HEK293 (cell line): ENCODE results near the gene MTMR3.

ENCODE experiments used
- BCL11A ChIP-seq: fragments of 450-650 bp; formaldehyde crosslinking; IDR thresholded peaks from 2 replicates; pipeline ENCODE4 v1.5.1; 2016; ENCODE audit warnings: low read depth, missing biosample characterization, missing genetic modification characterization
- GLIS2 ChIP-seq: fragments of 450-650 bp; formaldehyde crosslinking; IDR thresholded peaks from 2 replicates; pipeline ENCODE4 v1.5.1; 2016; ENCODE audit warnings: missing biosample characterization, missing genetic modification characterization
- KLF9 ChIP-seq: fragments of 450-650 bp; formaldehyde crosslinking; IDR thresholded peaks from 2 replicates; pipeline ENCODE4 v1.5.1; 2016; ENCODE audit warnings: missing biosample characterization, missing genetic modification characterization, low read depth
- ZBTB20 ChIP-seq: fragments of 450-650 bp; formaldehyde crosslinking; IDR thresholded peaks from 2 replicates; pipeline ENCODE4 v1.5.1; 2016; ENCODE audit warnings: missing biosample characterization, missing genetic modification characterization
- ZBTB8A ChIP-seq: fragments of 450-650 bp; formaldehyde crosslinking; IDR thresholded peaks from 2 replicates; pipeline ENCODE4 v1.5.1; 2016; ENCODE audit warnings: missing biosample characterization, missing genetic modification characterization
- ZFP37 ChIP-seq: fragments of 450-650 bp; formaldehyde crosslinking; IDR thresholded peaks from 2 replicates; pipeline ENCODE4 v1.5.1; 2016; ENCODE audit warnings: missing biosample characterization, missing genetic modification characterization
- ZNF121 ChIP-seq: fragments of 450-650 bp; formaldehyde crosslinking; IDR thresholded peaks from 2 replicates; pipeline ENCODE4 v1.5.1; 2016; ENCODE audit warnings: missing biosample characterization, missing genetic modification characterization
- ZNF157 ChIP-seq: fragments of 450-650 bp; formaldehyde crosslinking; IDR thresholded peaks from 2 replicates; pipeline ENCODE4 v1.5.1; 2016; ENCODE audit warnings: missing biosample characterization, missing genetic modification characterization
- ZNF214 ChIP-seq: fragments of 450-650 bp; formaldehyde crosslinking; IDR thresholded peaks from 2 replicates; pipeline ENCODE4 v1.5.1; 2017; ENCODE audit warnings: missing biosample characterization, mild to moderate bottlenecking, missing genetic modification characterization, borderline replicate concordance
- ZNF311 ChIP-seq: fragments of 450-650 bp; formaldehyde crosslinking; IDR thresholded peaks from 2 replicates; pipeline ENCODE4 v1.5.1; 2017; ENCODE audit warnings: missing biosample characterization, missing genetic modification characterization, borderline replicate concordance
- ZNF324 ChIP-seq: fragments of 450-650 bp; formaldehyde crosslinking; IDR thresholded peaks from 2 replicates; pipeline ENCODE4 v1.5.1; 2016; ENCODE audit warnings: missing biosample characterization, missing genetic modification characterization
- ZNF394 ChIP-seq: fragments of 450-650 bp; formaldehyde crosslinking; IDR thresholded peaks from 2 replicates; pipeline ENCODE4 v1.5.1; 2016; ENCODE audit warnings: missing biosample characterization, missing genetic modification characterization, mild to moderate bottlenecking, moderate library complexity, borderline replicate concordance
- ZNF48 ChIP-seq: fragments of 450-650 bp; formaldehyde crosslinking; IDR thresholded peaks from 2 replicates; pipeline ENCODE4 v1.5.1; 2016; ENCODE audit warnings: missing biosample characterization, missing genetic modification characterization
- ZNF510 ChIP-seq: fragments of 450-650 bp; formaldehyde crosslinking; IDR thresholded peaks from 2 replicates; pipeline ENCODE4 v1.5.1; 2018; ENCODE audit warnings: mild to moderate bottlenecking, missing genetic modification characterization, missing biosample characterization; ENCODE audit not compliant: insufficient replicate concordance
- ZNF558 ChIP-seq: fragments of 450-650 bp; formaldehyde crosslinking; IDR thresholded peaks from 2 replicates; pipeline ENCODE4 v1.5.1; 2016; ENCODE audit warnings: missing biosample characterization, missing genetic modification characterization
- ZNF561 ChIP-seq: fragments of 450-650 bp; IDR thresholded peaks from 2 replicates; pipeline ENCODE4 v1.5.1; 2018; ENCODE audit warnings: missing biosample characterization, missing genetic modification characterization, borderline replicate concordance
- ZNF624 ChIP-seq: fragments of 450-650 bp; formaldehyde crosslinking; IDR thresholded peaks from 2 replicates; pipeline ENCODE4 v1.5.1; 2017; ENCODE audit warnings: missing biosample characterization, missing genetic modification characterization
- ZNF701 ChIP-seq: fragments of 450-650 bp; formaldehyde crosslinking; IDR thresholded peaks from 2 replicates; pipeline ENCODE4 v1.5.1; 2016; ENCODE audit warnings: missing biosample characterization, missing genetic modification characterization
- ZNF785 ChIP-seq: fragments of 450-650 bp; formaldehyde crosslinking; IDR thresholded peaks from 2 replicates; pipeline ENCODE4 v1.5.1; 2016; ENCODE audit warnings: missing biosample characterization, missing genetic modification characterization
- ZNF792 ChIP-seq: fragments of 450-650 bp; formaldehyde crosslinking; IDR thresholded peaks from 2 replicates; pipeline ENCODE4 v1.5.1; 2016; ENCODE audit warnings: missing biosample characterization, missing genetic modification characterization
- TF ChIP-seq, protein P1 (sequence below): fragments of 450-650 bp; formaldehyde crosslinking; IDR thresholded peaks from 2 replicates; pipeline ENCODE4 v1.5.1; 2016; ENCODE audit warnings: missing biosample characterization, missing genetic modification characterization
- TF ChIP-seq, protein P2 (sequence below): fragments of 450-650 bp; formaldehyde crosslinking; IDR thresholded peaks from 2 replicates; pipeline ENCODE4 v1.5.1; 2016; ENCODE audit warnings: missing biosample characterization, missing genetic modification characterization, low read depth
- TF ChIP-seq, protein P3 (sequence below): fragments of 450-650 bp; formaldehyde crosslinking; IDR thresholded peaks from 2 replicates; pipeline ENCODE4 v1.5.1; 2017; ENCODE audit warnings: missing biosample characterization, mild to moderate bottlenecking, missing genetic modification characterization, moderate library complexity
- TF ChIP-seq, protein P4 (sequence below): fragments of 450-650 bp; formaldehyde crosslinking; IDR thresholded peaks from 2 replicates; pipeline ENCODE4 v1.5.1; 2017; ENCODE audit warnings: missing biosample characterization, missing genetic modification characterization
- TF ChIP-seq, protein P5 (sequence below): fragments of 450-650 bp; formaldehyde crosslinking; IDR thresholded peaks from 2 replicates; pipeline ENCODE4 v1.5.1; 2016; ENCODE audit warnings: missing biosample characterization, missing genetic modification characterization
- TF ChIP-seq, protein P6 (sequence below): fragments of 450-650 bp; IDR thresholded peaks from 2 replicates; pipeline ENCODE4 v1.5.1; 2018; ENCODE audit warnings: missing biosample characterization, missing genetic modification characterization
- TF ChIP-seq, protein P7 (sequence below): fragments of 450-650 bp; formaldehyde crosslinking; IDR thresholded peaks from 2 replicates; pipeline ENCODE4 v1.5.1; 2016; ENCODE audit warnings: missing biosample characterization, missing genetic modification characterization

Gene MTMR3

DNA sequence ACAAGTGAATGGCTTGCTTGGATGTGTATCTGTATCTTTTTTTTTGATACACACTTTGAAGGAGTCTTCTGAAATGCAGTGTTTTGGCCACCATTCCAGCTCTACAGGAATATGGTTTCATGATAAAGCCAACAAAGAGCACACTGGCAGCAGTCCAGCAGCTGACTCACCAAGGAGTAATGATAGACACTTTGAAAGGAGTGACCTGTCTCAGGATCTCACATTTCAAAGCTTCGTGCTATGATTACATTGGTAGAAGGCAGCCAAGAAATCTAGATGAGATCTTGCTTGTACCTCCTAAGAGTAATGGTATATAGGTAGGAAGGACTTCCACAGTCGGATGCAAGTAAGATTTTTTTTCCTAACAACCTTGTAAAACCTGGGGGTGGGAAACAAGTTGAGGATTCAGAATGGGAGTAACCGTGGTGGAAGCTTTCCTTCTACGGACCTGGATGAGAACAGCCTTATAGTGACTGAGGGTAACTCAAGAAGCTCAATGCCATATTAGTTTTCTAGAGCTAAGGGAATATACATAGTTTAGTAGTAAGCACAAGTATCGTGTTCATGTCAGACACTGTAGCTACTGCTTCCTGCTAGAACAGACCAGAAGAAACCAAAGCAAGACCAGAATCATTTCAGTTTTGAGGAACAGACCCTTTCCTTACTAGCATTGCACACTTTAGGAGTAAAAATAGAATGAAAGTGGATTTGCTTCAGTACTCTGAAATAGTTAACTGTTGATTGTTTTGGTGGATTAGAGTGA lies 25.0 kb downstream of the MTMR3 start (continued):
- TF ChIP-seq ZNF510 (tag by site-specific recombination) (no peak), ZBTB8A (tag by site-specific recombination) (peak; percentile 28; the same call in 1 of the 2 replicates), GLIS2 (no peak), ZNF214 (tag by site-specific recombination) (no peak), KLF9 (tag by site-specific recombination) (no peak), ZNF701 (no peak), ZBTB20 (no peak), BCL11A (tag by site-specific recombination) (peak; percentile 90; the same call in 1 of the 2 replicates), ZNF48 (tag by site-specific recombination) (no peak), ZFP37 (tag by site-specific recombination) (no peak), ZNF394 (tag by site-specific recombination) (peak; percentile 41; the same call in 1 of the 2 replicates), ZNF311 (tag by site-specific recombination) (no peak), ZNF157 (tag by site-specific recombination) (no peak), ZNF324 (tag by site-specific recombination) (0 out of 2 replicates have a peak, but pooled peaks have one; percentile 57), ZNF558 (tag by site-specific recombination) (no peak; the same call in 1 of the 2 replicates), ZNF624 (tag by site-specific recombination) (no peak), ZNF792 (tag by site-specific recombination) (no peak), ZNF561 (tag by site-specific recombination) (peak; percentile 85), ZNF785 (tag by site-specific recombination) (no peak), ZNF121 (tag by site-specific recombination) (no peak)
- TF ChIP-seq, protein P1, sequence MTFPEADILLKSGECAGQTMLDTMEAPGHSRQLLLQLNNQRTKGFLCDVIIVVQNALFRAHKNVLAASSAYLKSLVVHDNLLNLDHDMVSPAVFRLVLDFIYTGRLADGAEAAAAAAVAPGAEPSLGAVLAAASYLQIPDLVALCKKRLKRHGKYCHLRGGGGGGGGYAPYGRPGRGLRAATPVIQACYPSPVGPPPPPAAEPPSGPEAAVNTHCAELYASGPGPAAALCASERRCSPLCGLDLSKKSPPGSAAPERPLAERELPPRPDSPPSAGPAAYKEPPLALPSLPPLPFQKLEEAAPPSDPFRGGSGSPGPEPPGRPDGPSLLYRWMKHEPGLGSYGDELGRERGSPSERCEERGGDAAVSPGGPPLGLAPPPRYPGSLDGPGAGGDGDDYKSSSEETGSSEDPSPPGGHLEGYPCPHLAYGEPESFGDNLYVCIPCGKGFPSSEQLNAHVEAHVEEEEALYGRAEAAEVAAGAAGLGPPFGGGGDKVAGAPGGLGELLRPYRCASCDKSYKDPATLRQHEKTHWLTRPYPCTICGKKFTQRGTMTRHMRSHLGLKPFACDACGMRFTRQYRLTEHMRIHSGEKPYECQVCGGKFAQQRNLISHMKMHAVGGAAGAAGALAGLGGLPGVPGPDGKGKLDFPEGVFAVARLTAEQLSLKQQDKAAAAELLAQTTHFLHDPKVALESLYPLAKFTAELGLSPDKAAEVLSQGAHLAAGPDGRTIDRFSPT (tag by site-specific recombination): peak; percentile 77
- TF ChIP-seq, protein P2, sequence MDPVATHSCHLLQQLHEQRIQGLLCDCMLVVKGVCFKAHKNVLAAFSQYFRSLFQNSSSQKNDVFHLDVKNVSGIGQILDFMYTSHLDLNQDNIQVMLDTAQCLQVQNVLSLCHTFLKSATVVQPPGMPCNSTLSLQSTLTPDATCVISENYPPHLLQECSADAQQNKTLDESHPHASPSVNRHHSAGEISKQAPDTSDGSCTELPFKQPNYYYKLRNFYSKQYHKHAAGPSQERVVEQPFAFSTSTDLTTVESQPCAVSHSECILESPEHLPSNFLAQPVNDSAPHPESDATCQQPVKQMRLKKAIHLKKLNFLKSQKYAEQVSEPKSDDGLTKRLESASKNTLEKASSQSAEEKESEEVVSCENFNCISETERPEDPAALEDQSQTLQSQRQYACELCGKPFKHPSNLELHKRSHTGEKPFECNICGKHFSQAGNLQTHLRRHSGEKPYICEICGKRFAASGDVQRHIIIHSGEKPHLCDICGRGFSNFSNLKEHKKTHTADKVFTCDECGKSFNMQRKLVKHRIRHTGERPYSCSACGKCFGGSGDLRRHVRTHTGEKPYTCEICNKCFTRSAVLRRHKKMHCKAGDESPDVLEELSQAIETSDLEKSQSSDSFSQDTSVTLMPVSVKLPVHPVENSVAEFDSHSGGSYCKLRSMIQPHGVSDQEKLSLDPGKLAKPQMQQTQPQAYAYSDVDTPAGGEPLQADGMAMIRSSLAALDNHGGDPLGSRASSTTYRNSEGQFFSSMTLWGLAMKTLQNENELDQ (tag by site-specific recombination): no peak
- TF ChIP-seq, protein P3, sequence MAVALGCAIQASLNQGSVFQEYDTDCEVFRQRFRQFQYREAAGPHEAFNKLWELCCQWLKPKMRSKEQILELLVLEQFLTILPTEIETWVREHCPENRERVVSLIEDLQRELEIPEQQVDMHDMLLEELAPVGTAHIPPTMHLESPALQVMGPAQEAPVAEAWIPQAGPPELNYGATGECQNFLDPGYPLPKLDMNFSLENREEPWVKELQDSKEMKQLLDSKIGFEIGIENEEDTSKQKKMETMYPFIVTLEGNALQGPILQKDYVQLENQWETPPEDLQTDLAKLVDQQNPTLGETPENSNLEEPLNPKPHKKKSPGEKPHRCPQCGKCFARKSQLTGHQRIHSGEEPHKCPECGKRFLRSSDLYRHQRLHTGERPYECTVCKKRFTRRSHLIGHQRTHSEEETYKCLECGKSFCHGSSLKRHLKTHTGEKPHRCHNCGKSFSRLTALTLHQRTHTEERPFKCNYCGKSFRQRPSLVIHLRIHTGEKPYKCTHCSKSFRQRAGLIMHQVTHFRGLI: no peak
- TF ChIP-seq, protein P4, sequence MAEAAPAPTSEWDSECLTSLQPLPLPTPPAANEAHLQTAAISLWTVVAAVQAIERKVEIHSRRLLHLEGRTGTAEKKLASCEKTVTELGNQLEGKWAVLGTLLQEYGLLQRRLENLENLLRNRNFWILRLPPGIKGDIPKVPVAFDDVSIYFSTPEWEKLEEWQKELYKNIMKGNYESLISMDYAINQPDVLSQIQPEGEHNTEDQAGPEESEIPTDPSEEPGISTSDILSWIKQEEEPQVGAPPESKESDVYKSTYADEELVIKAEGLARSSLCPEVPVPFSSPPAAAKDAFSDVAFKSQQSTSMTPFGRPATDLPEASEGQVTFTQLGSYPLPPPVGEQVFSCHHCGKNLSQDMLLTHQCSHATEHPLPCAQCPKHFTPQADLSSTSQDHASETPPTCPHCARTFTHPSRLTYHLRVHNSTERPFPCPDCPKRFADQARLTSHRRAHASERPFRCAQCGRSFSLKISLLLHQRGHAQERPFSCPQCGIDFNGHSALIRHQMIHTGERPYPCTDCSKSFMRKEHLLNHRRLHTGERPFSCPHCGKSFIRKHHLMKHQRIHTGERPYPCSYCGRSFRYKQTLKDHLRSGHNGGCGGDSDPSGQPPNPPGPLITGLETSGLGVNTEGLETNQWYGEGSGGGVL (tag by site-specific recombination): no peak
- TF ChIP-seq, protein P5, sequence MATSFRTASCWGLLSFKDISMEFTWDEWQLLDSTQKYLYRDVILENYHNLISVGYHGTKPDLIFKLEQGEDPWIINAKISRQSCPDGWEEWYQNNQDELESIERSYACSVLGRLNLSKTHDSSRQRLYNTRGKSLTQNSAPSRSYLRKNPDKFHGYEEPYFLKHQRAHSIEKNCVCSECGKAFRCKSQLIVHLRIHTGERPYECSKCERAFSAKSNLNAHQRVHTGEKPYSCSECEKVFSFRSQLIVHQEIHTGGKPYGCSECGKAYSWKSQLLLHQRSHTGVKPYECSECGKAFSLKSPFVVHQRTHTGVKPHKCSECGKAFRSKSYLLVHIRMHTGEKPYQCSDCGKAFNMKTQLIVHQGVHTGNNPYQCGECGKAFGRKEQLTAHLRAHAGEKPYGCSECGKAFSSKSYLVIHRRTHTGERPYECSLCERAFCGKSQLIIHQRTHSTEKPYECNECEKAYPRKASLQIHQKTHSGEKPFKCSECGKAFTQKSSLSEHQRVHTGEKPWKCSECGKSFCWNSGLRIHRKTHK (tag by site-specific recombination): no peak
- TF ChIP-seq, protein P6, sequence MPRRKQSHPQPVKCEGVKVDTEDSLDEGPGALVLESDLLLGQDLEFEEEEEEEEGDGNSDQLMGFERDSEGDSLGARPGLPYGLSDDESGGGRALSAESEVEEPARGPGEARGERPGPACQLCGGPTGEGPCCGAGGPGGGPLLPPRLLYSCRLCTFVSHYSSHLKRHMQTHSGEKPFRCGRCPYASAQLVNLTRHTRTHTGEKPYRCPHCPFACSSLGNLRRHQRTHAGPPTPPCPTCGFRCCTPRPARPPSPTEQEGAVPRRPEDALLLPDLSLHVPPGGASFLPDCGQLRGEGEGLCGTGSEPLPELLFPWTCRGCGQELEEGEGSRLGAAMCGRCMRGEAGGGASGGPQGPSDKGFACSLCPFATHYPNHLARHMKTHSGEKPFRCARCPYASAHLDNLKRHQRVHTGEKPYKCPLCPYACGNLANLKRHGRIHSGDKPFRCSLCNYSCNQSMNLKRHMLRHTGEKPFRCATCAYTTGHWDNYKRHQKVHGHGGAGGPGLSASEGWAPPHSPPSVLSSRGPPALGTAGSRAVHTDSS (tag by site-specific recombination): no peak
- TF ChIP-seq, protein P7, sequence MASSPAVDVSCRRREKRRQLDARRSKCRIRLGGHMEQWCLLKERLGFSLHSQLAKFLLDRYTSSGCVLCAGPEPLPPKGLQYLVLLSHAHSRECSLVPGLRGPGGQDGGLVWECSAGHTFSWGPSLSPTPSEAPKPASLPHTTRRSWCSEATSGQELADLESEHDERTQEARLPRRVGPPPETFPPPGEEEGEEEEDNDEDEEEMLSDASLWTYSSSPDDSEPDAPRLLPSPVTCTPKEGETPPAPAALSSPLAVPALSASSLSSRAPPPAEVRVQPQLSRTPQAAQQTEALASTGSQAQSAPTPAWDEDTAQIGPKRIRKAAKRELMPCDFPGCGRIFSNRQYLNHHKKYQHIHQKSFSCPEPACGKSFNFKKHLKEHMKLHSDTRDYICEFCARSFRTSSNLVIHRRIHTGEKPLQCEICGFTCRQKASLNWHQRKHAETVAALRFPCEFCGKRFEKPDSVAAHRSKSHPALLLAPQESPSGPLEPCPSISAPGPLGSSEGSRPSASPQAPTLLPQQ (tag by site-specific recombination): peak; percentile 71; the same call in 1 of the 2 replicates
